ENCODE data around the gene EID3.
"Not testable (repeated sequence)": the region's sequence is repeated elsewhere in the genome, so short reads cannot be mapped to it uniquely, and the experiment has no call there.

The EID3 gene

DNA sequence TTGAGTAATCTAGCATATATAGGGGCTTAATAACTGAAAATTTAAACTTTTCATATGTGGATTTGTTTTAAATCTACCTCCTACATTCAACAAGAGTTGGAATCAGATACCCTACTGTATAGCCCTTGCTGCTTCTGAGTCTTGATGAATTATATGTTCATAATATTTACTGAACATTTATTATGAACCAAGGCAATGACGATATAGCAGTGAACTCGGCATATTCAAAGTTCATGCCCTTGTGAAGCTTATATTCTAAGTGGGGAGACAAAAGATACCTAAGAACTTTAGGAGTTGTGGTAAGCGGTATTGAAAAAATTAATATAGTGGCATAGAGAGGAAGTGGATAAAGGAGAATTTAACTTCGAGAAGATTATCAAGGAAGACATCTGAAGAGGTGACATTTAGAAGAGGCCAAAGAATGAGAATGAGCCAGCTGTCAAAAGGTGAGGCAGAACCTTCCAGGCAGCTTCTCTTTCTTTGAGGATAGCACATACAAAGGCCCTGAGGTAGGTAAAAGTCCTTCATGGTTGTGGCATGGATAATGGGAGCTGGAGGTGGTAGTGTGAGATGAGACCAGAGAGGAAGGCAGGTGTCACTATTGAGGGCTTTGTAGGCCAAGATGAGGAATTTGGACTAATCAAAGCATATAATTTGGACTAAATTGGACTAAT lies 10.2 kb downstream of the EID3 start:
- no peak for ATAC-seq

DNA sequence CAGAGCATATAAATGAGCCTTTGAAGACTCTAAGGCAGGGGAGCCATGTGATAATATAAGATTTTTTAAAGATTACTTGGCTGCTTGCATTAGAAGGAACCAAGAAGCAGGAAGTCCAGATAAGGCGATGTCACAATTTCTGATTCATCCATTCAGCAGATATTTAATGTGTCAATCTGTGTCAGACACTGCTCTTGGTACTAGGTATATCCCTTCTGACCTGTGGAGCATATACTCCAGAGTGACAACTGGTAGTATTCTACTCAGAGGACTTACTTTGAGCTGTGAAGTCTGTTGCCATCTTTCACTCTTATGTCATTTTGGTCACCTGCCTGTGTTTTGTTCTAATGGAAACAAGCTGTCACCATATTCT lies 10.7 kb downstream of the EID3 start:
- ATAC-seq = no peak

DNA sequence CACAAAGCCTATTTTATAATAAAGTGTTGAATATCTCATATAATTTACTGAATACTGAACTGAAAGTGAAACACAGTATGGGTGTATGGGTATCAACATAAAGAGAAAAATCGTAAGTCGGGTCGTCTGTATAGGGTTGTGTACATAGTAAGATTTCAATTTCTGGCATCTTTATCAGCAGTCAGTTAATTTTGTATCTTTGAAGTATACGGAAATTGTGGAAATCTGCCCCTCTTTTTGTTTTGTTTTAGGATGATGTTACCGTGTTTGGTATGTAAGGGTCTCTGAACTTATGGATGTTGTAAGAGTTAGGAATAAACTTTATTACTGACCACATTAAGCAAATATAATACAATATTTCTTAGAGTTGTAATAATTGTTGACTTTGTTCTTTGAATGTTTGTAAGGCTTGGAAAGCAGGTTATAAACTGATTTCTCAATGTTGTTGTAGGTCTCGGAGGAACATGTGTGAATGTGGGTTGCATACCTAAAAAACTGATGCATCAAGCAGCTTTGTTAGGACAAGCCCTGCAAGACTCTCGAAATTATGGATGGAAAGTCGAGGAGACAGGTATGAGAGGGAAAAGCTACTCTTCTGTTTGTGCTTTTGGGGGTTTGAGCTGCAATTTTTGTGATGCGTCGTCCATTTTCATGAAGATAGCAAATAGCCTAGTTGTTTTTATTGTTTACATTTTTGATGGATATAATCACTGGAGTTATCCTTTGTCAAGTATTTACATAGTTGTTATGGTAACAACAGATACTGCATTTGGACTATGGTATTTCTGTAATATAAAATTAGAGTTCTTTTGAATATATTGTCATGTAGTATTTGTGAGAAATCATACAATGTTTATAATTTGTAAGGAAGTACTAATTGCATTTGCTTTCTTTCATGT lies 12.0 kb downstream of the EID3 start:
- no peak for ATAC-seq

DNA sequence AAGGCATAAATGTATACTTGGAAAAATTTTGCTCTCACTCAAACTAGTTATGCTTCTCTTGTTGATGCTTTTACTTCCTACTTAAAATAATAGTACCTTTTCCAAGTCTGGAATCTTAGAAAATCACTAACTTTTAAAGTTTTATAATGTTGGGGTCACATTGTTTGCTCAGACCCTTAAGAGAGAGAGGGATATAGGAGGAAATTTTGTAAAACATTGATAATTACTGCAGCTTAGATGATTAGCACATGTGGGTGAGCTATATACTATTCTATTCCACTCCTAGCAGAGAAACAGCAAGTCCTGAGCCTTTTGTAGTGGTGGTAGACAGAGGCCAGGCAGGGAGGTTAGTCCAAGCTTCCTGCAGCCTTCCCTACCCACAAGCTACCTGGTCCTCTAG lies 13.4 kb downstream of the EID3 start:
- ATAC-seq = no peak

DNA sequence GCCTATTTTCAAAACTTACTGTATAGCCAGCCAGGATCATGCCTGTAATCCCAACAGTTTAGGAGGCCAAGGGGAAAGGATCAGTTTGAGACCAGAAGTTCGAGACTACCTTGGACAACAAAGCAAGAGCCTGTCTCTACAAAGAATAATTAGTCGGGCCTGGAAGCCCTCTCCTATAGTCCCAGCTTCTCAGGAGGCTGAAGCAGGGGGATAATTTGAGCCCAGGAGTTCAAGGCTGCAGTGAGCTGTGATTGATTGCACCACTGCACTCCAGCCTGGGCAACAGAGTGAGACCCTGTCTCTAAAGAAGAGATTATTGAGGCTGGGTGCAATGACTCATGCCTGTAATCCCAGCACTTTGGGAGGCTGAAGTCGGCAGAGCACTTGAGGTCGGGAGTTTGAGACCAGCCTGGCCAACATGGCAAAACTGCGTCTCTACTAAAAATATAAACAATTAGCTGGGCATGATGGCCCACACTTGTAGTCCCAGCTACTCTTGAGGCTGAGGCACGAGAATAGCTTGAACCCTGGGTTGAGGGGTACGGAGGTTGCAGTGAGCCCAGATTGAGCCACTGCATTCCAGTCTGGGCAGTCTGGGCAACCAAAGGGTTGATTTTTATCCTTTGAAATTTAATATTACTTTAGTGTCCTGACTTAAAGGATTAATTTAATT lies 14.1 kb downstream of the EID3 start:
- no peak for ATAC-seq

DNA sequence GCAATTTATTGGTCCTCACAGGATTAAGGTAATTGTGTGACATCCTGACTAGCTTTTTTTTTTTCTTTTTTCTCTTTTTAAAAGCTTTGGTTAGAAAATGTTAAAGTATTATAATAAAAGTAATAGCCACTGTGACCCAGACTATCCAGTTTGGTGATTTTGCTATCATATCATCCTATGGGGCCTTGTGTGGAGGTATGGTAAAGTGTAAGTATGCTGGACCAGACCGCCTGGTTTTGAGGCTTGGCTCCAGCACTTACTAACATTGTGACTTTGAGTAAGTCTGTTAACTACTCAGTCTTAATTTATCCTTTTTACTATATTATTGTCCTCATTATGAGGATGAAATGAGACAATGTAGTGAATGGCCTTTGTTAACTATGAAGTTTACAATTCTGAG lies 15.5 kb downstream of the EID3 start:
- ATAC-seq = no peak

DNA sequence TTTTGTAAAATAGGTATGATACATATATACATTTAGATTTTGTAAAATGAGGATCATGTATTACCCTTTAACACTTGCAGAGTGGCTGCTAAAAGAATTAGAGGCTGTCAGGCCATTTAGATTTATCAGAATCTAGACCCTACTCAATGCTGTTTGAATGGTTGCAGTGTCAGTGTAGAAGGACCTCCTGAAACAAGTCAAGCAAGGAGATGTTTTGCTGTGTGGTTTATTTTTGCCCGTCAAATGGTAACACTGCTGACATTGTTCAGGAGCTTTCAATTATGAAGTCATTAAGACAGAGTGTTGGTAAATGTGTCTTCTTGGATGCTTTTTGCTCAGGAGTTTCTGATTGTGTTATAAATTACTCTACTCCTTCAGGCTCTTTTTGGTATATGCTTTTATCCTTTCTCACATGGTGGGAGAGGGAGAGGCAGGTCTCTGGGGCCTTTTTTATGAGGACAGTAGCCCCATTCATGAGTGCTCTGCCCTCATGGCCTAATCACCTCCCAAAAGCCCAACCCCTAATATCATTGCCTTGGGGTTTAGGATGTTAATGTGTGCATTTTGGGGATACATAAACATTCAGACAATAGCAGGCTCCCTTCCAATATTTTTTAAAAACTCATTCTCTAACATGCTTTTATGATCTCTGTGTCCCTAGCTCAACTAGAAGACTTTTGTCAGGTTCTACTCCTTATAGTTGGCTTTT lies 16.5 kb downstream of the EID3 start:
- ATAC-seq = no peak

DNA sequence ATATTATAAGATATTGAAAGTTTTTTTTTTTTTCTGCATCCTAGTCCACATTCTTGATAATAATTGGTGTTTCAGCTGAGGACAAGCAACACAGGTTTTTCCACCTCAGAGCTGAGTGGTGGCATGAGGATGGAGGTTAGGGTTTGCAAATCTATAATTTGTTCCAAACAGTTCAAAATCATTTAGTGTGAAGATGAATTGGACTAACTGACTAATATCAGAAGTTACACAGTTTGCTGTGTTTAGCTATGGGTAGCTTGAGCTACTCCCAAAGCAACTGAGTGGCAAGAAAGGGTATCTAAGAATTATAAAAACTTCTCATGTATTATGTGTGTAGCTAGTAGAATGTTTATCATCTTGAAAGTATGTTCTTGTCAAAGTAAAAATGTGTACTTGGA lies 17.1 kb downstream of the EID3 start:
- ATAC-seq = no peak

DNA sequence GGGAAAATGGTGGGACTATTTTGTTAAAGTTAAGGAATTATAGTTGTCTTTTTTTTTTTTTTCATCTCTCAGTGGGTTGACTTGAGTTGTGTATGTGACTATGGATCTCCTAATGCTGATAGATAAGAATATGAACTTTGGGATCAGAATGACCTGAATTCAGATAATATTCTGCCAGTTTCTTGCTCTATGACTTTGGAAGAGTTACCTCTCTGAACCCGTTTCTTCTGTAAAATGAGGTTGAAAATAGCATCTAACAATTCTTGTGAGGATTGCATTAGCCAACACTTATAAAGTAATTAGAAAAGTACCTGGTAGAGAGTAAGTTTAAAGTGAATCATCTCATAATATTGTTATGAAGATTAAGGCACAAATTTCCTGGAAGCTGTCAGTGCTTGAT lies 18.4 kb downstream of the EID3 start:
- ATAC-seq = peak; percentile 20 to 35

DNA sequence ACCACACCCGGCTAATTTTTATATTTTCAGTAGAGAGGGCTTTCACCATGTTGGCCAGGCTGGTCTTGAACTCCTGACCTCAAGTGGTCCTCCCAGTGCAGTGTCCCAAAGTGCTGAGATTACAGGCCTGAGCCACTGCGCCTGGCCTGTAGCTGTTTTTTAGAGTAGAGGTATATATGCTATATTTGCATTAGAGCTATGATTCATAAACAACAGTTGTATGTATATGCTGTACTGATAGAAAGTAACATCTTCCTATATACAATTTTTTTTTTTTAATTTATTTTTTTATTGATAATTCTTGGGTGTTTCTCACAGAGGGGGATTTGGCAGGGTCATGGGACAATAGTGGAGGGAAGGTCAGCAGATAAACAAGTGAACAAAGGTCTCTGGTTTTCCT lies 19.0 kb downstream of the EID3 start:
- not testable (repeated sequence) for ATAC-seq

DNA sequence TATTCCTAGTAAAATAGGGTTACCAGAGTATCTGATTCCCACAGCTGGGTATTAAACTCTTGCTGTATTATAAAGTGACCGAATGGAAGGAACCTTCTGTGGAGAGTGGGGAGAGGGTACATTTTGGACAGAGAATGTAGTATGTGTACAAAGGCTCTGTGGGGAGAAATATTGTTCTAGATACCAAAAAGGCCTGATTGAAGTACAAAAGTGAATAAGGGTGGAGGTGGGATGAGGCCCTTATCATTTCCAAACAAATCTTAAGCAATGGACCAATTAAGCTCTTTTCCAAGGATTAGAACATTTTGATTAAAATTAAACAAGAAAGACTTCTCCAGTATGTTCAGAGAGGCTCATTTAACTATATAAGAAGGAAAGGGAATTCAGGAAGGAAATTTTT lies 20.4 kb downstream of the EID3 start:
- no peak for ATAC-seq

DNA sequence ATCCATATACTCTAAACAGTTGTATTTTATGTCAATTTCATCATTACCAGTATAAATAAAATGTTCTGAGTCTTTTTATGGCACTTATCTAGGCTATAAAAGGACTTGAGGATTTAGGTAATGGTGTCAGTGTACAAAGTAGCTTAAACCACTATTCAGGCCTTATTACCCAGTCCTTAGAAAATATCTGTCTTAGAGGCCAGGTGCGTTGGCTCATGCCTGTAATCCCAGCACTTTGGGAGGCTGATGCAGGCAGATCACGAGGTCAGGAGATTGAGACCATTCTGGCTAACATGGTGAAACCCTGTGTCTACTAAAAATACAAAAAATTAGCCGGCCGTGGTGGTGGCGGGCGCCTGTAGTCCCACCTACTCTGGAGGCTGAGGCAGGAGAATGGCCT lies 24.7 kb downstream of the EID3 start:
- ATAC-seq = not testable (repeated sequence)

DNA sequence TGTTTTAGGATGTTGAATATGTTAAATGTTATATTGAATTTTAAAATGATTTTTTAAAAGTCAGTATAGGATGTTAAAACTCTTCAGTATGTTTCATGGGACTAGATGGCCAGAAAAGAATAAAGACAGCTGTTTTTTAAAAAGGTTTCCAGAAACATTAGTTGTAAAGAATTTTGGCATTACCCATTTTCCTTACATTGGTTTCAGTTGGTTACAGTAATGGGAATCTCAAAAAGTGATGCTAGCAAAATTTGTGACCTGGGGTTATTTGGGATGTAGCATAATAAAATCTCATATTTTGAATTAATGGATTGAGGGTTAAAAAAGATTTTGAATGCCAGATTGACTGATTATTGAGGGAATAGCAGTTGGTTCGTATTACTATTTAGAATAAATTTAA lies 25.3 kb downstream of the EID3 start:
- no peak for ATAC-seq

DNA sequence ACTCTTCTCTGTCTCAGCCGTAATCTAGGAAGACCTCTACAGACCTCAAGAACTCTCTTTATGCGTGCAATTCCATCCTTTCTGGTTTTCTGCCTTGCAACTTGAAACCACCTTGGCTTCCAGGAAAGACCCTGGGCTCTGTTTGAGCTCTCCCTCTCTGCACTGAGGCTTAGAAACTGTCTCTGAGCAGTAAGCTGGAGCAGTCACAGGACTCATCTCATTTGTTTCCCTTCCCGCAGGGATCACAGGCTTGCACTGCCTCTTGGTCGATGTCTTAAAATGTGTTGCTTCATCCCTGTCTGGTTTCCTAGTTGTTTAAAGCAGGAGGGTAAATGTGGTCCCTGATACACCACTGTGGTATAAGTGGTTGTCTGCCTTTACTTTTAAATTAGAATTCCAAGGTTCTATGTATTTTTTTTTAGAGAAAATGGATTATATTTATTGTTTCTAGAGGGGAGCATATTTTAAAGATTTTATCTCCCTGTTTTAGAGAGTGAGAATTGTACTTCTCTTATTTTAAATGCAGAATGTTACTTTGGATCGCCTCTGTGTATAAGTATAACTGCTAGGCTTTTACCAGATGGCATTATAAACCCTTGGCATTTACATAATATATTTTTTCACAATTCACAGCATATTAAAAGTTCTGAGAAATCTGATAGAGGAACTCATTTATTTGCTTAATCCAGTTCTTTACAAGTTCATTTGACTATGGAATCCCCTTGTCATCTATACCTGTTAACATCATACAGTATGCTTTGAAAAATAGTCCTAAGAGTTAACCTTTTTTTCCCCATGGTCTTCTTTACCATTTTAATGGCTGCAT lies 26.4 kb downstream of the EID3 start:
- no peak for ATAC-seq

DNA sequence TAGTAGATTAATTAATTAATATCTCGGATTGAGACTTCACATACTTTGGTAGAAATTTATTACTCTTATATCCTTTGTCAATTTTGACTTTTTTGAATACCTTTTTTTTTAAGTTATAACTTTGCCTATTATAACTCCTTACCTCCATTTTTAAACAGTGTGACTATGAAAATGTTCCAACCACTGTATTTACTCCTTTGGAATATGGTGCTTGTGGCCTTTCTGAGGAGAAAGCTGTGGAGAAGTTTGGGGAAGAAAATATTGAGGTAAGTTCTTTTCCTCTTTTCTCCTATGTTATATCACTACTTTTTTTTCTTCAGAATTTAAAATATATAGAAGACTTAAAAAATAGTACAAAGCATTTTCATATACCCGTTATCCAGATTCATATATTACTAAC lies 27.8 kb downstream of the EID3 start:
- ATAC-seq = no peak

DNA sequence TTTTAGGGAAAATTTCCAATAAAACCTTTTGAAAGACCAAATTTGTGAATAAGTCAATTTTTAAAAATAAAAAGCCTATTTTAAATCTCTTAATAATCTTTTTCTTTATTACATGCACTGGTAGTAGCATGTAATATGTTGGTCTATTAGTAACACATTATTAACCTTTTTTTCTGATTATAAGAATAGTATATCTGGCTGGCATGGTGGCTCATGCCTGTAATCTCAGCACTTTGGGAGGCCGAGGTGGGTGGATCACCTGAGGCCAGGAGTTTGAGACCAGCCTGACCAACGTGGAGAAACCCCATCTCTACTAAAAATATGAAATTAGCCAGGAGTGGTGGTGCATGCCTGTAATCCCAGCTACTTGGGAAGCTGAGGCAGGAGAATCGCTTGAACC lies 28.7 kb downstream of the EID3 start:
- not testable (repeated sequence) for ATAC-seq

DNA sequence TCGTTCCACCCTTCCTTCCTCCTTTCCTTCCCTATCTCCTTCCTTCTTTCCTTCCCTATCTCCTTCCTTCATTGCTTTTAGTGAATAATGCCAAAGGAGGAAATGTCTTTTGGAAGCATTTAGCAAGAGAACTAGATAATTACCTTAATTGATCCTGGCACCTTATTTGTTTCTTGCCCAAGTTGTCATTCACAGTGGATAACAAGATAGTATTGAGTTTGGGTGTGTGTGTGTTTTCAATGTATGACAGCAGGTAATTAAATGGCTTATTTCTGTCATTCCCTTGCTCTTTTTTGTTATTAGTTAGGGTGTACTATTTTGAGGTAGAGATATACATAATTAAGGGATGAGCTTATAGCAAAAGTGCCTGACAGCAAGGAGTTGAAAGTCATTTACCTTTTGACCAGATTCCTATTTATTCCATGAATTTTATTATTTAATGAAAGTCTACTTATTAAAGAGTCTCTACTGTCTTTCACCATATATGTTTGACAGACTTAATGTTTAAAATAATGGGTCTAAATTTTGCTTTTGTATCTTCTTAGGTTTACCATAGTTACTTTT lies 30.2 kb downstream of the EID3 start:
- no peak for ATAC-seq

DNA sequence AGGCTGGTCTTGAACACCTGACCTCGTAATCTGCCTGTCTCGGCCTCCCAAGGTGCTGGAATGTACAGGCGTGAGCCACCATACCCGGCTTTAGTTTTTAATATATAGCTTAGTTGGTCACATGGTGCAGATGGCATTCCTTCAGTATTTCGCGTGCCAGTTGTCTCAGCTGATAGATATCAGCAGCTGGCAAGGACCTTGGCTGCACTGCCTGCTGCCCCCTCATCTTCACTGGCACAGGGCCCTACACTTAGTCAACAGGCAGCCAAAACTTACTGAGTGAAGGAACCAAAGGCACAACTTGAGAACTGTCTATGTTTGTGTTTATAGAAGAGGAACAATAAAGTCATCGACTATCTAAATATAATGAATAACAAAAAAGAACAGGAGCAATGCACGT lies 31.0 kb downstream of the EID3 start:
- ATAC-seq = no peak

DNA sequence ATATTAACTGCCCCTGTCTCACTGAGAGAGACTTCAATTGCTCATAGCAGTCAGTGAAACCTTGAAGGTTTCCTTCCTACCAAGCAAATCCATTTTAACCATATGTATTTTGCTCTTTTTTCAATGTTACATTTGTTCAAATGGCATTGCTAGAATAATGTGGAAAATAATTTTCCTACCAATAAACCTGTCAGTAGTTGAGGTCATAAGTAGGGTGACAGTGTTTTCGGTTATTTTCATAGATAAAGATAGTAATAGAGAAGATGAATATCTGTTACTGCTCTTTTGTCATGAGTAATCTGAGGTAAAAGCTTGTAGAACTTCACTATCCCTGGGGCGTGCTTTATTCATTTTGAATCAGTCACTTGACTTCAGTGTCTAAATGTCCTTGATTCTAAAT lies 32.6 kb downstream of the EID3 start:
- ATAC-seq = peak in 1 of 2 donors; percentile 30

DNA sequence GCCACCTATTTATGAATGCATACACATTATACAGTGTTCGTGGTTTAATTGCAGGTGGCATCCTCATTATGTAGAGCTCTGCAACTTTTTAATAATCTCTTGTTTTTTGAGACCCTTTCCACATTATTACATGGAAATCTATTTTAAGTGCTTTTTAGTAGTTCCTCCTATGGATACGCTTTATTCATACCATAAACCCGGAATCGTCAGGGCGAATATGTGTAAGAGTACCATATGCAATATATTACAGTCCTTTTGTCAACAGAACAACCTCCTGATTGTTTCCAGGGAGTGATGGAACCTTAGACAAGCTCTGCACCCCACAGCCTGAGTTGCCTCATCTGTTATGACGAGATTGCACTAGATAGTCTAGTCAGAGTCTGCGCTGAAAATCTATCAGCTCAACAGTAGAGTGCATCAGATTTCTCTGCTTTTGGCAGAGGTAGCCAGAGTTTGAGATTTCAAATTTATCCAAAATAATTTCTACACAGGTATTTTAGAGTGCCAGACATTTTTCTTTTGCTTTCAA lies 33.6 kb downstream of the EID3 start:
- ATAC-seq = no peak

DNA sequence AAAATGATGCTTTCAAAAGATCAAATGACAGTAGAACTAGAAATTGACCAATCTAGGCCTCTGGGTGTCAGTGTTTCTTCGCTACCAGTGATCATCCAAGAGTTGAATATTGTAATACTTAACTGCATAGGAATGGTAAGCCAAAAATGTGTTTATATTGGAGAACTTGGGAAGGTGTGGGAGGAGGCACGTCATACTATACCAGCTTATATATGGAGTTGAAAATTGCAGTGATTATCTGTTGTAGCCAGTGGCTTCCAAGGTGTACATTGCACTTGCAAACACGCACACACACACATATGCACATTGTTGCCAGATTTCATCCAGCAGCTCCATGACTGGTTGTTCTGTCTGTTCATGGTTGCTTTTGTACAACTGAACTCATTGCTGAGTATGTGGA lies 36.1 kb downstream of the EID3 start:
- no peak for ATAC-seq

DNA sequence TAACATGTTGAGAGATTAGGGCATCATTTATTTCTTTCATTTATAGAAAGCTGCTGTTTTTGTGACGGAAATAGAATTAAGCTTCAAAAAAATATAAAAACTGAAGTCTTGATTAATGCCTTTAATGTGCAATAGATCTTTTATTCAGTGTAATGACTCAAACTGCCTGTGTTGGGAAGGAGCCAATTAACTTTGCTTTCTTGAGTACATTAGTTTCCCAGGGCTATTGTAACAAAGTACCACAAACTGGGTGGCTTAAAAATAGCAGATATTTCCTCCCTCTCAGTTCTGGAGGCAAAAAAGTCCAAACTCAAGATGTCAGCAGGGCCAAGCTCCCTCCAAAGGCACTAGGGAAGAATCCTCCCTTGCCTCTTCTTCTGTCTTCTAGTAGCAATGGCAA lies 36.6 kb downstream of the EID3 start:
- no peak for ATAC-seq
